Activated CD4-positive, alpha-beta T cell treated with anti-CD3 and anti-CD28 coated beads, Interleukin-2, amount 10 ng/mL, durations not matched to agents 7 days and 5 days (primary cell): Measurements from ENCODE around the gene TRAM2. TPM values are rescaled to one million over a fixed set of nuclear protein-coding genes. Genes with fewer than 3 reads are reported as not detected.

ENCODE experiments used
- CTCF ChIA-PET: fragments of 350-600 bp; sonication (Branson Sonifier 250); formaldehyde crosslinking; loops from one replicate; lab custom pipeline; 2021; ENCODE audit warnings: antibody characterized with exemption; lab: Charles Lee
- POLR2A ChIA-PET: fragments of 350-600 bp; sonication (Branson Sonifier 250); formaldehyde crosslinking; loops from one replicate; lab custom pipeline; 2021; ENCODE audit warnings: antibody characterized with exemption; lab: Charles Lee
- DNase-seq: peaks from one replicate; pipeline ENCODE4 v3.0.0-alpha.2; 2020
- H3K27ac Mint-ChIP-seq: one replicate; pipeline ENCODE4 v1.8.0; 2021; ENCODE audit warnings: mild to moderate bottlenecking, moderate library complexity, mixed read lengths
- H3K27me3 Mint-ChIP-seq: one replicate; pipeline ENCODE4 v1.8.0; 2021; ENCODE audit warnings: mixed read lengths
- H3K36me3 Mint-ChIP-seq: one replicate; pipeline ENCODE4 v1.8.0; 2021; ENCODE audit warnings: low read depth, mixed read lengths
- H3K4me1 Mint-ChIP-seq: one replicate; pipeline ENCODE4 v1.8.0; 2021; ENCODE audit warnings: mixed read lengths
- H3K4me3 Mint-ChIP-seq: one replicate; pipeline ENCODE4 v1.8.0; 2021; ENCODE audit warnings: mild to moderate bottlenecking, moderate library complexity, mixed read lengths
- H3K9me3 Mint-ChIP-seq: one replicate; pipeline ENCODE4 v1.8.0; 2021; ENCODE audit warnings: mixed read lengths
- total RNA-seq, 2 experiments: library from RNA; stranded (reverse); gene quantifications; one replicate each; pipeline ENCODE4 v1.2.3, GENCODE V29; 2021

TRAM2 gene
- total RNA-seq, 2 experiments from 2014 or later, result 9.0 to 9.4 TPM

GRCh38 chr6:52514514-52514913, 62.3 kb downstream of the TRAM2 start:
- no peak for DNase-seq

DNA sequence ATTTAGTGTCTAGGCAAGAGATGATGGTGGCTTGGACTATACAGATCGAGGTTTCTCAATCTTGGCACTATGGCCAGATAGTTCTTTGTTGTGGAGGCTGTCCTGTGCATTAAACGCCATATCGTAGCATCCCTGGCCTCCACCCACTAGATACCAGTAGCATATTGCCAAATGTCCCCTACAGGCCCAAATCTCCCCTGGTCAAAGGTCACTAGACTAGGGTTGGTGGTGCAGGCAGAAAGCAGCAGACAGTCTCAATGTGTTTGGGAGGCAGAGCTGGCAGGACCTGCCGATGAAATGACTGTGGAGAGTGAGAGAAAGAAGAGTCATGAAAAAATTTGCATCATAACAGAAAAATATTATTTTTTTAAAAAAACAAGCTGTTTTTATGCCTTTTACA, 63.0 kb downstream of the TRAM2 start:
- peaks cover 11% of the 10 kb centered on the region for H3K36me3 Mint-ChIP-seq
- H3K9me3 Mint-ChIP-seq, result no peaks in the 10 kb centered on the region
- no peak overlapping the region for H3K27ac Mint-ChIP-seq
- H3K27me3 Mint-ChIP-seq, result no peaks in the 10 kb centered on the region
- POLR2A ChIA-PET, result no interaction called here
- H3K4me3 Mint-ChIP-seq, result no peak overlapping the region
- CTCF ChIA-PET, result interaction anchor here (0.8 kb wide), 1 partner anchor 18 kb away, joined by 3 read pairs; no protein-coding TSS in a partner anchor
- H3K4me1 Mint-ChIP-seq, result peaks cover 12% of the 10 kb centered on the region
- DNase-seq, result no peak

More at GRCh38 chr6:52514514-52514913, 62.3 kb downstream of the TRAM2 start:
- CTCF ChIA-PET, result interaction anchor here (0.8 kb wide), 1 partner anchor 18 kb away, joined by 3 read pairs; no protein-coding TSS in a partner anchor
- Mint-ChIP-seq H3K27me3 (no peaks in the 10 kb centered on the region), H3K4me3 (no peak overlapping the region), H3K9me3 (no peaks in the 10 kb centered on the region), H3K27ac (no peak overlapping the region), H3K4me1 (peaks cover 12% of the 10 kb centered on the region), H3K36me3 (peaks cover 13% of the 10 kb centered on the region)
- POLR2A ChIA-PET, result no interaction called here

GRCh38 chr6:52513464-52513863, 63.4 kb downstream of the TRAM2 start:
- DNase-seq, result no peak
- ChIA-PET POLR2A (no interaction called here), CTCF (no interaction called here)
- Mint-ChIP-seq H3K36me3 (peaks cover 15% of the 10 kb centered on the region), H3K4me1 (peaks cover 12% of the 10 kb centered on the region), H3K27ac (no peak overlapping the region), H3K27me3 (no peaks in the 10 kb centered on the region), H3K9me3 (no peaks in the 10 kb centered on the region), H3K4me3 (no peak overlapping the region)

DNA sequence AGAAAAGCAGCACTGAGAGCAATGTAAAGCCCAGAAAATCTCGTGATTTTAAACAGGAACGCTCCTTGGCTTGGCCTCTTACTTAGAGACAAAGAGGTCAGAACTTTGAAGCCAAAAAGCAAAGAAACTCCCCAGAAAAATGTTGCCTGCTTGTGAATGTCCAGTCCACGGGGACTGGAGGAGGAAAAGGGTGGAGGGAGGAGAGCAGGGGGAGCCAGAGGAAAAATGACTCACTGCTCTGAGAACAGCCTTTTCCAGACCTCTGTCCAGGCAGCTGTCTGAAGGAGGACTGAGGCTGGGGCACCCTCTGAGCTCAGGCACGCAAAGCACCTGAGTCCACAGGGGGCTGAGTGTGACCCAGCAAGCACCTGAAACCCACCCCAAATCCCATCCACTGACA, 64.7 kb downstream of the TRAM2 start:
- Mint-ChIP-seq H3K36me3 (peaks cover 17% of the 10 kb centered on the region), H3K27me3 (no peaks in the 10 kb centered on the region), H3K4me3 (no peak overlapping the region), H3K4me1 (peaks cover 8% of the 10 kb centered on the region), H3K27ac (no peak overlapping the region), H3K9me3 (no peaks in the 10 kb centered on the region)
- no peak for DNase-seq
- CTCF ChIA-PET, result no interaction called here
- POLR2A ChIA-PET, result no interaction called here

DNA sequence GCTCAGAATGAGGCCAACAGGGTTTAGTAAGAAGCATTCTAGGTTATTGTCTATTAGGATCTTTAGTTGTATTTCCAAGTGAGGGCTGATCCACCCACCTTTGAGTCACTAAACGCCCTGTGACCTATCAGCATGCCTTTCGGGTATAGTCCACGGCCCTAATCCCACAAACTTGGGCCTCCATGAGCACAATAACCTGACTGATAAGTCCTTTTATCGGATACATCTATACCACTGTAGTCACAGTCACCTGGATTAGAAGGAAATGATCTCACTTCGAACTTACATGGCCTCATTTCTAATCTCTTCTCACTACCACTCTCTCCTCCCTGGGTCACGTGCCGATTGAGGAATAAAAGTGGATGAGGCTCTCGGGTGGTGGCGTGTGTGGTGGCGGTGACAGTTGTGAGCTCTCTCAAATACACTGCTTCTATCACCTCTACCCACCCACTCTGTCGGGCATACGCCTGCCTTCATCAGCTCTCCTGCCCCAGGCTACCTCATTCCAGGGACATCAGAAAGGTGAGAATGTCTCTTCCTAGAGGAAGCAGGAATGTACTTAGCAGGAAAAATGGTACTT, 65.2 kb downstream of the TRAM2 start:
- DNase-seq, result no peak
- Mint-ChIP-seq H3K27ac (no peak overlapping the region), H3K4me3 (no peak overlapping the region), H3K4me1 (peaks cover 8% of the 10 kb centered on the region), H3K27me3 (no peaks in the 10 kb centered on the region), H3K36me3 (peaks cover 17% of the 10 kb centered on the region), H3K9me3 (no peaks in the 10 kb centered on the region)
- POLR2A ChIA-PET, result no interaction called here
- CTCF ChIA-PET, result no interaction called here

DNA sequence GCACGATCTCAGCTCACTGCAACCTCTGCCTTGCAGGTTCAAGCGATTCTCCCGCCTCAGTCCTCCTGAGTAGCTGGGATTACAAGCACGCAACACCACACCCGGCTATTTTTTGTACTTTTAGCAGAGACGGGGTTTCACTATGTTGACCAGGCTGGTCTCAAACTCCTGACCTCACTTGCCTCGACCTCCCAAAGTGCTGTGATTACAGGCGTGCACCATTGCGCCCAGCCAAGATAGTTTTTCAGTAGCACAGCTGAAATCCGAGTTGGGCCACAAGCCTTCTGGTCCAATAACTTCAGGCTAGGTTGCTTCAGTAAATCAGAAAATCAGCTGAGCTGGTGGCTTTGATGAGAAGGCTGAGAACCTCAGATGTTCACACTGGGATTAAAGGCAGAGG, 65.7 kb downstream of the TRAM2 start:
- ChIA-PET CTCF (no interaction called here), POLR2A (no interaction called here)
- no peak overlapping the region for H3K27ac Mint-ChIP-seq
- H3K4me1 Mint-ChIP-seq, result peaks cover 3% of the 10 kb centered on the region
- H3K27me3 Mint-ChIP-seq, result no peaks in the 10 kb centered on the region
- no peak overlapping the region for H3K4me3 Mint-ChIP-seq
- no peaks in the 10 kb centered on the region for H3K9me3 Mint-ChIP-seq
- H3K36me3 Mint-ChIP-seq, result peaks cover 17% of the 10 kb centered on the region
- no peak for DNase-seq

DNA sequence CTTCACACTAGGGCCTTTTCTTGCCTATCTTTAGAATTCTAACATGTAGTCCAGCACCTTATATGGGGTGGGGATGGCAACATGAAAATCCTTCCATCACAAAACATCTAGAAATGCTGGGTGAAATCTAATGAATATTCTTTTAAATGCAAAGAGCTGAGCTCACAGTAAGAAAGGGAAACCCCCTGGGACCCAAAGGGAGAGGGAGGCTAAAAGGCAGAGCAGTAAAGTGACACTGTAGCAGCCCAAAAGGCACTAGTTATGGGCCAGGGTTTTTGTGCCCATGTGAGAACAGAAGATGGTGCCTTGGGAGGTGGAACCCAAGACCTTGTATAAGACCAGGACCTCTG, 66.7 kb downstream of the TRAM2 start:
- POLR2A ChIA-PET, result no interaction called here
- Mint-ChIP-seq H3K9me3 (no peaks in the 10 kb centered on the region), H3K36me3 (peaks cover 17% of the 10 kb centered on the region), H3K4me3 (no peak overlapping the region), H3K27ac (no peak overlapping the region), H3K27me3 (no peaks in the 10 kb centered on the region), H3K4me1 (peaks cover under 1% of the 10 kb centered on the region)
- DNase-seq, result no peak
- CTCF ChIA-PET, result no interaction called here

DNA sequence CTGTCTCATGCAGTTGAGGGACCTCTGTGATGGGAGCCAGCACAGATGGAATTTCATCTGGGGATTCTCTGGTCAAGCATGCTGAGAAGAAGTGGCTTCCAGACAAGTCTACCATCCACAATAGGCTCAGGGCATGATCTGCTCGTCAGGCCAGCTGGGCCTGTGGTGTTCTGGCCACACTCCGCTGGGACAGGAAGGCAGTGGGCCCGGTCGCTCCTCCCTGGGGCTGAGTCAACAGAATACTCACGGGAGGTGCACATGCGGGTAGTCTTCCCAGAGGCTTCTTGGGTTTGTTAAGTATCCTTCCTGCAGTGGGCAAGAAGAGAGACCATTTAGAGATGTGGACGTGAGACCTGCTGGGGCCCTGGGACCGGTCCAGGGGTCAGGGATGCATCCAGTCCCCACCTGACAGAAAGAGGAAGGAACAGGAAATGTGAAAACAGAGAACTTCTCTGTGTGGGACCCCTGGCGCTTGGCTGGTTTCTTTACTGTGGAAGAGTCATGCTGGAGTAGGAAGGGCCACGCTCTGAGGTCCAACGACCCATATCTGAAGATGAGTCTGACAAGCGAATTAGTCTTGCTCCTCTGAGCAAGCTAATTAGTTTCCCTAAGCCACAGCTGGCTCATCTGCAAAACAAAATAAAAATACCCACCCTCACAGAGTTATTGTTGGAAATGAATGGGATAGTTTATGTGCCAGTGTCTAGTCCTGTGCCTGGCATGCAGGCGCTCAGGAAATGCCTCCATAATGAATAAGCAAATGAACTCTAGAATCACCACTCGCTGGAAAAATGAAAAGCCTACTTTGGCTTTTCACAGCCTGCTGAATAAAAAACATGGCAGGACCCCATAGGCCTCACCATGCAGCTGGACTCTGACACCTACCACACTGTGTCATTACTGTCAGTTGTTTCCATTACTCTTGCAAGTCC, 67.3 kb downstream of the TRAM2 start:
- DNase-seq, result no peak
- no peak overlapping the region for H3K4me3 Mint-ChIP-seq
- peaks cover 11% of the 10 kb centered on the region for H3K36me3 Mint-ChIP-seq
- no peaks in the 10 kb centered on the region for H3K9me3 Mint-ChIP-seq
- no peak overlapping the region for H3K27ac Mint-ChIP-seq
- CTCF ChIA-PET, result no interaction called here
- no peaks in the 10 kb centered on the region for H3K4me1 Mint-ChIP-seq
- no peaks in the 10 kb centered on the region for H3K27me3 Mint-ChIP-seq
- POLR2A ChIA-PET, result no interaction called here

GRCh38 chr6:52508261-52508739, 68.6 kb downstream of the TRAM2 start:
- Mint-ChIP-seq H3K9me3 (no peaks in the 10 kb centered on the region), H3K4me1 (no peaks in the 10 kb centered on the region), H3K27ac (no peak overlapping the region), H3K4me3 (no peak overlapping the region), H3K36me3 (peaks cover 9% of the 10 kb centered on the region), H3K27me3 (no peaks in the 10 kb centered on the region)
- DNase-seq, result no peak
- POLR2A ChIA-PET, result no interaction called here
- CTCF ChIA-PET, result interaction anchor here (1.0 kb wide), 1 partner anchor 121 kb away, joined by 3 read pairs; no protein-coding TSS in a partner anchor

DNA sequence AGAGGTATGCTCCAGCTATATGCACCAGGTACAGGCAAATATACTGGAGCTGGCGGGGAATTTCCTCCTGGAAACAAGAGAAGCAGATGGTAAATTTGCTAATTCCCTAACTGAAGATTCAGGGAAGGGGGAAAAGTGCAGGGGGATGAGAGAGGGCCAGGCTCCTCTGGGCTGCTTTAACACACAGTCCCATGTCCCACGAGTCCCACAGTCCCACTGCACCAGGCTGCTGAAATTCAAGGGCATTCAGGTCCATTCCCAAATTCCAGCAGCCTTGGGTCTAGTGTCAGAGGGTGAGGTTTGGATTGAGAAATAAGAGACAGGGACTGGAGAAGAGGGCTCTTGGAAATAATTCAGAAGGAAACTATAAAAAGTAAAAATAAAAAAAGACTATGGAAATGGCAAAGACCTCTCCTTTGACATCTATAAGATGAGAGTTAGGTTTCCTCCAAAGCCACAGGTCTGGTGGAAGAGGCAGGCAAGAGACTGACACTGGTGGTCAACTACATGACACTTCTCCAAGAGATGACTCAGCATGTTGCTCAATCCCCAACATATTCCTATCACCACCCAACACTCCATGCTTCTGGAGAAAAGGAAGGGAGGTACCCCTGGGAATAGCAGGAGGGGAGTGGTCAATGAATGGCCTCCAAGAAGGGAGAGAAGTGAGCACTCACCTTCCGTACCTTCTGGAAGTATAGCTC, 69.2 kb downstream of the TRAM2 start:
- Mint-ChIP-seq H3K27me3 (no peaks in the 10 kb centered on the region), H3K9me3 (no peaks in the 10 kb centered on the region), H3K4me3 (no peak overlapping the region), H3K4me1 (no peaks in the 10 kb centered on the region), H3K27ac (no peak overlapping the region), H3K36me3 (peaks cover 9% of the 10 kb centered on the region)
- DNase-seq, result no peak
- POLR2A ChIA-PET, result no interaction called here
- CTCF ChIA-PET, result interaction anchor here (1.0 kb wide), 1 partner anchor 121 kb away, joined by 3 read pairs; no protein-coding TSS in a partner anchor

GRCh38 chr6:52506476-52506875, 70.4 kb downstream of the TRAM2 start:
- Mint-ChIP-seq H3K4me1 (no peaks in the 10 kb centered on the region), H3K27me3 (no peaks in the 10 kb centered on the region), H3K9me3 (no peaks in the 10 kb centered on the region), H3K27ac (no peak overlapping the region), H3K4me3 (no peak overlapping the region), H3K36me3 (peaks cover 10% of the 10 kb centered on the region)
- POLR2A ChIA-PET, result no interaction called here
- DNase-seq, result no peak
- CTCF ChIA-PET, result no interaction called here

GRCh38 chr6:52505726-52506409, 71.0 kb downstream of the TRAM2 start:
- ChIA-PET POLR2A (no interaction called here), CTCF (no interaction called here)
- Mint-ChIP-seq H3K27me3 (no peaks in the 10 kb centered on the region), H3K27ac (no peak overlapping the region), H3K9me3 (no peaks in the 10 kb centered on the region), H3K36me3 (peaks cover 10% of the 10 kb centered on the region), H3K4me1 (no peaks in the 10 kb centered on the region), H3K4me3 (no peak overlapping the region)
- no peak for DNase-seq
